GM12872 (cell line): ENCODE results near the gene TICAM1.
A peak's percentile ranks its signal among the peaks of the same experiment; 100 is the strongest.

Source experiments
- TF ChIP-seq, protein P1 (sequence below): IDR thresholded peaks from 3 replicates; pipeline ENCODE4 v1.5.1; 2011; ENCODE audit warnings: low read depth, mild to moderate bottlenecking, low read length, moderate library complexity; ENCODE audit not compliant: insufficient read depth

TICAM1 gene

DNA sequence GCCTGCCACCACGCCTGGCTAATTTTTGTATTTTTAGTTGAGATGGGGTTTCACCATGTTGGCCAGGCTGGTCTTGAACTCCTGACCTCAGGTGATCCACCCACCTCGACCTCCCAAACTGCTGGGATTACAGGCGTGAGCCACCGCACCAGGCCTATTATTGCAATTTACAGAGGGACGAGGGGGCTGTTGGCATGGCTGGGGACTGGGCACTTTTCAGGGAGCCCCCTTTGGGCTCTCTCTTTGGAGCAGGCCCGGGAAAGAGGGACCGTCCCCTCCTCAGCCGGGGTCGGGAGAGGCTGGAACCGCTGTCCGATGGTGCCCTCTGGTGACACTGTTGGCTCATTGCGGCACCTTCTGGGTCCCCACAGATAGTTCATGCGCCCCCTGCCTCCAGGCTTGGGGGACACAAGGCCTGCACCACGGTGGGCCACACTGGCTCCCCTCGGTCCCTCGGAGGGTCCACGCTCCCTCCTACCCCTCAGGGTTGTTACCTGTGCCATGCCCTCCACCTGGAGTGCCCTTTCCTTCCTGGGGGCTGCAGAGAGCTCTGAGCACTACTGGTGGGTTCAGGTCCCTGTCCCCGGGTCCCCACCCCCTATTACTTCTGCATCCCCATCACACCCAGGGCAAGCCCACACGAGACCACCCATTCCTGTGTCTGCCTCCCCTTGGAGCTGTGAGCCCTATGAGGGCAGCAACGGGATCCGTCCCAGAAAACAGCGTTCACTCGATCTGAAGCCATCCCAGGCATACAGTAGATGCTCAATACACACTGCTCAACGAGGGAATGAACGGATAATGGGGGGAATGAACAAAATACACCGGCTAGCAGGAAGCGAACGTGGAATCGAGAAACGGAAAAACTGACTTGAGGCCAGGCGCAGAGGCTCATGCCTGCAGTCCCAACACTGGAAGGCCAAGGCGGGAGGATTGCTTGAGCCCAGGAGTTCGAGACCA is 27.5 kb downstream of the TICAM1 start:
- TF ChIP-seq, protein P1, sequence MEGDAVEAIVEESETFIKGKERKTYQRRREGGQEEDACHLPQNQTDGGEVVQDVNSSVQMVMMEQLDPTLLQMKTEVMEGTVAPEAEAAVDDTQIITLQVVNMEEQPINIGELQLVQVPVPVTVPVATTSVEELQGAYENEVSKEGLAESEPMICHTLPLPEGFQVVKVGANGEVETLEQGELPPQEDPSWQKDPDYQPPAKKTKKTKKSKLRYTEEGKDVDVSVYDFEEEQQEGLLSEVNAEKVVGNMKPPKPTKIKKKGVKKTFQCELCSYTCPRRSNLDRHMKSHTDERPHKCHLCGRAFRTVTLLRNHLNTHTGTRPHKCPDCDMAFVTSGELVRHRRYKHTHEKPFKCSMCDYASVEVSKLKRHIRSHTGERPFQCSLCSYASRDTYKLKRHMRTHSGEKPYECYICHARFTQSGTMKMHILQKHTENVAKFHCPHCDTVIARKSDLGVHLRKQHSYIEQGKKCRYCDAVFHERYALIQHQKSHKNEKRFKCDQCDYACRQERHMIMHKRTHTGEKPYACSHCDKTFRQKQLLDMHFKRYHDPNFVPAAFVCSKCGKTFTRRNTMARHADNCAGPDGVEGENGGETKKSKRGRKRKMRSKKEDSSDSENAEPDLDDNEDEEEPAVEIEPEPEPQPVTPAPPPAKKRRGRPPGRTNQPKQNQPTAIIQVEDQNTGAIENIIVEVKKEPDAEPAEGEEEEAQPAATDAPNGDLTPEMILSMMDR = peak; percentile 95

DNA sequence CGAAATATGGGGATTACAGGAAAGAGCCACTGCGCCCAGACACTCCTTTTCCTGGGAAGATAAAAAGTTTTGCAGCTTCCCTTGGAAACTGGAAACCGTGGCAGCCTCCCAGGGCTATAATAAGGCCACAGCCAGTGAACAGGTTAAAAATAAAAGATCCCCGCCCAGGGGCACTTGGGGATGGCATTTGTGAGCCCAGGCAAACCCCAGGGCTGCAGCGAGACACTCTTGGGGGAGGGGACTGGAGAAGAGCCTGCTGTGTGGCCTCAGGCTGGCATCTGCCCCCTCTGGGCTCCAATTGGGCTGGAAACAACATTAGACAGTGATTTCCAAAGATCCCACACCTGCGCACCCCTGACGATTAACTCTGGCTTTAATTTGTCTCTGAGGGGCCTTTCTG is 28.8 kb downstream of the TICAM1 start:
- TF ChIP-seq, protein P1 = no peak

DNA sequence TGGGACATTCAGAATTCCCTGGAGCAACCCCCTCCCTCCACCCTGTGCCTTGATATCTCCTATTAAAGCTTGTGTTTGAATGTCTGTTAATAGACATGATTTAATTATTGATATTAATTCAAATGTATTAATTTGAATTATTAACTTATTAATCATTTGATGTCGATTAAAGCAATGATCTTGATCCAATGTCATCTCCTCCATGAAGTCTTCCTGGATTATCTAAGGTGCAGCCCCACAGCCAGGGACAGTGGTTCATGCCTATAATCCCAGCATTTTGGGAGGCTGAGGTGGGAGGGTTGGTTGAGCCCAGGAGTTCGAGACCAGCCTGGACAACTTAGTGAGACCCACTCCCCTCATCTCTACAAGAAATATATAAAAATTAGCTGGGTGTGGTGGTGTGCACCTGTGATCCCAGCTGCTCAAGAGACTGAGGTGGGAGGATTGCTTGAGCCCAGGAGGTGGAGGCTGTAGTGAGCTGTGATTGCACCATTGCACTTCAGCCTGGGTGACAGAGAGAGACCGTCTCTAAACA is 30.4 kb downstream of the TICAM1 start:
- TF ChIP-seq, protein P1 = no peak

GRCh38 chr19:4800591-4801081 is 30.9 kb downstream of the TICAM1 start:
- TF ChIP-seq, protein P1 = no peak

- TF ChIP-seq, protein P1 = no peak
Measured at GRCh38 chr19:4795400-4795799, 36.1 kb downstream of the TICAM1 start.

- TF ChIP-seq, protein P1 = no peak
Measured at GRCh38 chr19:4794971-4795370, 36.5 kb downstream of the TICAM1 start.

GRCh38 chr19:4791183-4792018 is 40.1 kb downstream of the TICAM1 start, which contains the start of gene FEM1A:
FEM1A (plus strand) TSS chr19:4791734; CDS start chr19:4791855, 121 bp downstream.
- TF ChIP-seq, protein P1 = peak; percentile 96
